Fibroblast of peridontal ligament (primary cell): ENCODE results near the gene APBB2.

ENCODE experiments used
- DNase-seq: peaks from one replicate; pipeline ENCODE4 v3.0.0-alpha.2; 2010; ENCODE audit errors: extremely low read depth

The APBB2 gene

GRCh38 chr4:41189666-41190065, 24.7 kb downstream of the APBB2 start:
- no peak for DNase-seq

GRCh38 chr4:41189076-41189475, 25.3 kb downstream of the APBB2 start:
- DNase-seq, result no peak

GRCh38 chr4:41185614-41186592, 28.4 kb downstream of the APBB2 start:
- peak; percentile 28 for DNase-seq

GRCh38 chr4:41184009-41184408, 30.3 kb downstream of the APBB2 start:
- no peak for DNase-seq

- DNase-seq, result no peak
Measured at GRCh38 chr4:41183021-41183553, 31.3 kb downstream of the APBB2 start.

GRCh38 chr4:41181037-41181436, 33.3 kb downstream of the APBB2 start:
- no peak for DNase-seq

GRCh38 chr4:41179498-41180195, 34.7 kb downstream of the APBB2 start:
- DNase-seq, result no peak

- peak; percentile 92 for DNase-seq
Measured at GRCh38 chr4:41178372-41179370, 35.7 kb downstream of the APBB2 start.

GRCh38 chr4:41177016-41177415, 37.3 kb downstream of the APBB2 start:
- peak; percentile 84 for DNase-seq

- DNase-seq, result peak; percentile 86
Measured at GRCh38 chr4:41176340-41176739, 38.0 kb downstream of the APBB2 start.

- DNase-seq, result peak; percentile 16
Measured at GRCh38 chr4:41175794-41176193, 38.5 kb downstream of the APBB2 start.

GRCh38 chr4:41174444-41174843, 39.9 kb downstream of the APBB2 start:
- no peak for DNase-seq

- DNase-seq, result no peak
Measured at GRCh38 chr4:41172786-41173185, 41.6 kb downstream of the APBB2 start.

- no peak for DNase-seq
Measured at GRCh38 chr4:41169256-41169800, 45.0 kb downstream of the APBB2 start.

GRCh38 chr4:41167191-41167590, 47.2 kb downstream of the APBB2 start:
- DNase-seq, result no peak

GRCh38 chr4:41164405-41164804, 49.9 kb downstream of the APBB2 start:
- no peak for DNase-seq

- DNase-seq, result no peak
Measured at GRCh38 chr4:41161355-41161754, 53.0 kb downstream of the APBB2 start.

GRCh38 chr4:41160856-41161255, 53.5 kb downstream of the APBB2 start:
- DNase-seq, result peak; percentile 44

GRCh38 chr4:41160012-41160789, 54.1 kb downstream of the APBB2 start:
- peak; percentile 37 for DNase-seq

- no peak for DNase-seq
Measured at GRCh38 chr4:41158756-41159155, 55.6 kb downstream of the APBB2 start.
